Activated T-cell treated with anti-CD3 and anti-CD28 coated beads for 1 hour (primary cell): ENCODE data around the gene SND1.

Source experiments
- DNase-seq: peaks from one replicate; pipeline ENCODE4 v3.0.0-alpha.2; 2020; ENCODE audit warnings: low read depth

Gene SND1

GRCh38 chr7:127730658-127731276, 78.8 kb downstream of the SND1 start:
- no peak for DNase-seq

GRCh38 chr7:127731431-127732080, 79.6 kb downstream of the SND1 start:
- DNase-seq, result no peak

GRCh38 chr7:127732306-127732705, 80.3 kb downstream of the SND1 start:
- no peak for DNase-seq

GRCh38 chr7:127733986-127734385, 82.0 kb downstream of the SND1 start:
- no peak for DNase-seq

- no peak for DNase-seq
Measured at GRCh38 chr7:127736511-127736910, 84.5 kb downstream of the SND1 start.

- no peak for DNase-seq
Measured at GRCh38 chr7:127738859-127739258, 86.9 kb downstream of the SND1 start.

GRCh38 chr7:127741764-127742375, 89.9 kb downstream of the SND1 start:
- DNase-seq, result no peak

- no peak for DNase-seq
Measured at GRCh38 chr7:127745445-127745844, 93.5 kb downstream of the SND1 start.

GRCh38 chr7:127751062-127751461, 99.1 kb downstream of the SND1 start:
- DNase-seq, result no peak

GRCh38 chr7:127751490-127752448, 99.8 kb downstream of the SND1 start:
- DNase-seq, result no peak

GRCh38 chr7:127752829-127753228, 100.8 kb downstream of the SND1 start:
- no peak for DNase-seq

GRCh38 chr7:127754457-127754856, 102.5 kb downstream of the SND1 start:
- DNase-seq, result no peak

GRCh38 chr7:127755521-127755920, 103.5 kb downstream of the SND1 start:
- no peak for DNase-seq

- DNase-seq, result no peak
Measured at GRCh38 chr7:127755965-127756364, 104.0 kb downstream of the SND1 start.

GRCh38 chr7:127758105-127758504, 106.1 kb downstream of the SND1 start:
- no peak for DNase-seq

GRCh38 chr7:127758845-127759244, 106.9 kb downstream of the SND1 start:
- DNase-seq, result no peak

- no peak for DNase-seq
Measured at GRCh38 chr7:127759945-127760421, 108.0 kb downstream of the SND1 start.

- DNase-seq, result no peak
Measured at GRCh38 chr7:127760436-127761031, 108.5 kb downstream of the SND1 start.

- no peak for DNase-seq
Measured at GRCh38 chr7:127761196-127761595, 109.2 kb downstream of the SND1 start.

GRCh38 chr7:127764681-127765080, 112.7 kb downstream of the SND1 start:
- no peak for DNase-seq

GRCh38 chr7:127765150-127765549, 113.2 kb downstream of the SND1 start:
- no peak for DNase-seq
